ENCODE results near the gene PHC2.
"Not testable (repeated sequence)": the region's sequence is repeated elsewhere in the genome, so short reads cannot be mapped to it uniquely, and the experiment has no call there.

The PHC2 gene

GRCh38 chr1:33320619-33321165 lies 110.2 kb downstream of the PHC2 start, which contains the start of gene A3GALT2:
A3GALT2 (minus strand) TSS chr1:33321098; CDS start chr1:33321098, 0 bp downstream.
- no peak for FAIRE-seq
- no peak for DNase-seq (ENCODE audit: insufficient read length, low spot score)

- no peak for DNase-seq (ENCODE audit: insufficient read length, low spot score)
- no peak for FAIRE-seq
Measured at GRCh38 chr1:33319949-33320618, 110.8 kb downstream of the PHC2 start.

GRCh38 chr1:33319186-33319948 lies 111.5 kb downstream of the PHC2 start:
- FAIRE-seq: no peak

GRCh38 chr1:33317946-33318345 lies 112.9 kb downstream of the PHC2 start:
- DNase-seq (ENCODE audit: insufficient read length, low spot score): no peak
- FAIRE-seq: no peak

More at GRCh38 chr1:33319186-33319948, 111.5 kb downstream of the PHC2 start:
- no peak for DNase-seq (ENCODE audit: insufficient read length, low spot score)

- FAIRE-seq (no peak), DNase-seq (ENCODE audit: insufficient read length, low spot score) (no peak)
Measured at GRCh38 chr1:33317354-33317753, 113.5 kb downstream of the PHC2 start.

- FAIRE-seq (no peak), DNase-seq (ENCODE audit: insufficient read length, low spot score) (no peak)
Measured at GRCh38 chr1:33316601-33317000, 114.3 kb downstream of the PHC2 start.

GRCh38 chr1:33314416-33314815 lies 116.5 kb downstream of the PHC2 start:
- DNase-seq (ENCODE audit: insufficient read length, low spot score): no peak
- FAIRE-seq: no peak

- FAIRE-seq (no peak), DNase-seq (ENCODE audit: insufficient read length, low spot score) (no peak)
Measured at GRCh38 chr1:33312413-33312749, 118.5 kb downstream of the PHC2 start.

GRCh38 chr1:33311706-33312412 lies 119.0 kb downstream of the PHC2 start:
- DNase-seq (ENCODE audit: insufficient read length, low spot score): no peak
- FAIRE-seq: no peak

- FAIRE-seq: no peak
- DNase-seq (ENCODE audit: insufficient read length, low spot score): no peak
Measured at GRCh38 chr1:33310702-33311101, 120.2 kb downstream of the PHC2 start.

- FAIRE-seq; DNase-seq (ENCODE audit: insufficient read length, low spot score): not testable (repeated sequence)
Measured at GRCh38 chr1:33309351-33309750, 121.5 kb downstream of the PHC2 start.

GRCh38 chr1:33307494-33307864 lies 123.4 kb downstream of the PHC2 start:
- no peak for FAIRE-seq

GRCh38 chr1:33306653-33307493 lies 124.0 kb downstream of the PHC2 start:
- no peak for FAIRE-seq
- DNase-seq (ENCODE audit: insufficient read length, low spot score): no peak

More at GRCh38 chr1:33307494-33307864, 123.4 kb downstream of the PHC2 start:
- DNase-seq (ENCODE audit: insufficient read length, low spot score): no peak

- FAIRE-seq (no peak), DNase-seq (ENCODE audit: insufficient read length, low spot score) (no peak)
Measured at GRCh38 chr1:33305816-33306652, 124.9 kb downstream of the PHC2 start.

GRCh38 chr1:33305016-33305415 lies 125.9 kb downstream of the PHC2 start:
- FAIRE-seq (no peak), DNase-seq (ENCODE audit: insufficient read length, low spot score) (no peak)

GRCh38 chr1:33302325-33302724 lies 128.6 kb downstream of the PHC2 start:
- no peak for DNase-seq (ENCODE audit: insufficient read length, low spot score)
- no peak for FAIRE-seq

- no peak for DNase-seq (ENCODE audit: insufficient read length, low spot score)
- FAIRE-seq: no peak
Measured at GRCh38 chr1:33301273-33301984, 129.5 kb downstream of the PHC2 start.

- FAIRE-seq: no peak
- DNase-seq (ENCODE audit: insufficient read length, low spot score): no peak
Measured at GRCh38 chr1:33300673-33301072, 130.2 kb downstream of the PHC2 start.

Data from HTR-8/SVneo (cell line).